Neural cell (in vitro differentiated cells): ENCODE results near the gene AP1S1. TPM values are rescaled to one million over a fixed set of nuclear protein-coding genes. Genes with fewer than 3 reads are reported as not detected.

Source experiments
- H2AFZ ChIP-seq: fragments of 200-600, 300-800 bp; sonication (generic), shearing (Covaris generic); 2 replicates; pipeline ENCODE4 v1.6.0; 2014; ENCODE audit warnings: low read depth, mild to moderate bottlenecking, antibody characterized with exemption, low read length, moderate library complexity
- H3F3A ChIP-seq: fragments of 200-600 bp; shearing (Covaris generic); 2 replicates; pipeline ENCODE4 v1.6.1; 2016; ENCODE audit warnings: mild to moderate bottlenecking, moderate library complexity, mixed read lengths, antibody characterized with exemption, low read length; ENCODE audit not compliant: insufficient read depth, poor library complexity, severe bottlenecking
- H3K27ac ChIP-seq: fragments of 200-600, 300-800 bp; sonication (generic), shearing (Covaris generic); 2 replicates; pipeline ENCODE4 v1.5.1; 2014; ENCODE audit warnings: mild to moderate bottlenecking, low read length, moderate library complexity
- H3K27me3 ChIP-seq: fragments of 300-800, 200-600 bp; sonication (generic), shearing (Covaris generic); 2 replicates; pipeline ENCODE4 v1.6.0; 2014; ENCODE audit warnings: mild to moderate bottlenecking, low read depth, low read length, moderate library complexity; ENCODE audit not compliant: insufficient read depth
- H3K36me3 ChIP-seq: fragments of 300-800, 200-600 bp; sonication (generic), shearing (Covaris generic); 2 replicates; pipeline ENCODE4 v1.5.1; 2014; ENCODE audit warnings: mild to moderate bottlenecking, antibody characterized with exemption, low read length, moderate library complexity; ENCODE audit not compliant: insufficient read depth
- H3K4me2 ChIP-seq: fragments of 300-800, 200-600 bp; sonication (generic), shearing (Covaris generic); 2 replicates; pipeline ENCODE4 v1.6.0; 2014; ENCODE audit warnings: mild to moderate bottlenecking, low read length
- H3K4me3 ChIP-seq: fragments of 300-800, 200-600 bp; sonication (generic), shearing (Covaris generic); 2 replicates; pipeline ENCODE4 v1.5.1; 2014; ENCODE audit warnings: mild to moderate bottlenecking, low read length, moderate library complexity
- H3K79me2 ChIP-seq: fragments of 200-600 bp; shearing (Covaris generic); replicated peaks from 2 replicates; pipeline ENCODE4 v1.6.0; 2014; ENCODE audit warnings: mild to moderate bottlenecking, low read length, moderate library complexity; ENCODE audit not compliant: insufficient read depth
- H3K9ac ChIP-seq: fragments of 300-800, 200-600 bp; sonication (generic), shearing (Covaris generic); 2 replicates; pipeline ENCODE4 v1.6.1; 2016; ENCODE audit warnings: mild to moderate bottlenecking, low read length, mixed read lengths
- H3K9me2 ChIP-seq: fragments of 200-600 bp; shearing (Covaris generic); 2 replicates; pipeline ENCODE4 v1.6.1; 2016; ENCODE audit warnings: mild to moderate bottlenecking, low read length, mixed read lengths; ENCODE audit not compliant: insufficient read depth
- H3K9me3 ChIP-seq: fragments of 200-600, 300-800 bp; sonication (generic), shearing (Covaris generic); 2 replicates; pipeline ENCODE4 v1.6.1; 2016; ENCODE audit warnings: mild to moderate bottlenecking, mixed run types, low read length, moderate library complexity, mixed read lengths
- H4K20me1 ChIP-seq: fragments of 200-600 bp; shearing (Covaris generic); 2 replicates; pipeline ENCODE4 v1.6.1; 2016; ENCODE audit warnings: mild to moderate bottlenecking, mixed run types; ENCODE audit not compliant: insufficient read depth
- EP300 ChIP-seq: fragments of 450-650 bp; conservative IDR thresholded peaks from 2 replicates; pipeline ENCODE4 v1.6.1; 2014; ENCODE audit warnings: antibody characterized with exemption, mild to moderate bottlenecking, moderate library complexity; ENCODE audit not compliant: poor library complexity, severe bottlenecking
- EZH2 ChIP-seq: fragments of 200-600, 300-800 bp; shearing (Covaris generic), sonication (generic); IDR thresholded peaks from 2 replicates; pipeline ENCODE4 v1.6.1; 2014; ENCODE audit warnings: antibody characterized with exemption, low read length, borderline replicate concordance, mild to moderate bottlenecking; ENCODE audit not compliant: insufficient read depth, poor library complexity, severe bottlenecking
- MXI1 ChIP-seq: fragments of 450-650 bp; conservative IDR thresholded peaks from 2 replicates; pipeline ENCODE4 v1.6.1; 2014; ENCODE audit warnings: antibody characterized with exemption, mild to moderate bottlenecking; ENCODE audit not compliant: poor library complexity, severe bottlenecking
- POLR2AphosphoS5 ChIP-seq: IDR thresholded peaks from 2 replicates; pipeline ENCODE4 v1.6.1; 2012
- RAD21 ChIP-seq: fragments of 450-650 bp; conservative IDR thresholded peaks from 2 replicates; pipeline ENCODE4 v1.6.1; 2014; ENCODE audit warnings: antibody characterized with exemption, mild to moderate bottlenecking, moderate library complexity
- SMC3 ChIP-seq: fragments of 450-650 bp; conservative IDR thresholded peaks from 2 replicates; pipeline ENCODE4 v1.6.1; 2014; ENCODE audit warnings: antibody characterized with exemption, mild to moderate bottlenecking, moderate library complexity; ENCODE audit not compliant: poor library complexity
- TAF1 ChIP-seq: IDR thresholded peaks from 2 replicates; pipeline ENCODE4 v1.6.1; 2012; ENCODE audit warnings: low read depth
- polyA plus RNA-seq: library from polyadenylated mRNA; depleted of rRNA; stranded (reverse); fragments of >200 nt; gene quantifications from 2 replicates; pipeline ENCODE4 v1.2.3, GENCODE V29; 2014
- TF ChIP-seq, protein P1 (sequence below): IDR thresholded peaks from 2 replicates; pipeline ENCODE4 v1.6.1; 2012; ENCODE audit warnings: borderline replicate concordance
- TF ChIP-seq, protein P2 (sequence below): fragments of 450-650 bp; IDR thresholded peaks from 2 replicates; pipeline ENCODE4 v1.5.1; 2014; ENCODE audit warnings: antibody characterized with exemption, mild to moderate bottlenecking, moderate library complexity; ENCODE audit not compliant: poor library complexity, severe bottlenecking

Gene AP1S1
- polyA plus RNA-seq, 1 donor from 2014 or later = 344 TPM

DNA sequence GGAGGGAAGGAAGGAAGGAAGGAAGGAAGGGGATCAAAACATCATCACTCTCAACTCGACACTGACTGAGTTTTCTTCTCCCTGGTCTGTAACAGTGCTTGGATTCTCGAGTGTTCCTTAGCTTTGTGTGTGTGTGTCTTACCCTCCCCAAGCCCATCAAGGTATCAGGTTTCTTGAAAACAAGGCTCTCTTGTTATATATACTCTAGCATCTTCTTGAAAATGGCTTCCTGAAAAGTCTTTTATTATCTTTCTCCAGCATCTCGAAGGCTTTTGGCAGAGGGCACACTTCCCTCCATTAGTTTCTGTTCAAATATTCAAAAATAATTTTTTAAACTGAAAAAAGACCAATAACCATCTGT, 14.0 kb upstream of the AP1S1 start:
- Histone ChIP-seq H3K27me3 (no peaks in the 10 kb centered on the region), H3K36me3 (no peaks in the 10 kb centered on the region), H3K79me2 (no peaks in the 10 kb centered on the region), H3K4me2 (no peak overlapping the region), H3F3A (no peaks in the 10 kb centered on the region), H3K9me2 (no peaks in the 10 kb centered on the region), H2AFZ (no peak overlapping the region), H3K27ac (no peak overlapping the region), H3K9me3 (no peaks in the 10 kb centered on the region), H3K4me3 (no peak overlapping the region), H3K9ac (no peak overlapping the region), H4K20me1 (no peaks in the 10 kb centered on the region)
- TF ChIP-seq EZH2 = no peak
- TF ChIP-seq, protein P1, sequence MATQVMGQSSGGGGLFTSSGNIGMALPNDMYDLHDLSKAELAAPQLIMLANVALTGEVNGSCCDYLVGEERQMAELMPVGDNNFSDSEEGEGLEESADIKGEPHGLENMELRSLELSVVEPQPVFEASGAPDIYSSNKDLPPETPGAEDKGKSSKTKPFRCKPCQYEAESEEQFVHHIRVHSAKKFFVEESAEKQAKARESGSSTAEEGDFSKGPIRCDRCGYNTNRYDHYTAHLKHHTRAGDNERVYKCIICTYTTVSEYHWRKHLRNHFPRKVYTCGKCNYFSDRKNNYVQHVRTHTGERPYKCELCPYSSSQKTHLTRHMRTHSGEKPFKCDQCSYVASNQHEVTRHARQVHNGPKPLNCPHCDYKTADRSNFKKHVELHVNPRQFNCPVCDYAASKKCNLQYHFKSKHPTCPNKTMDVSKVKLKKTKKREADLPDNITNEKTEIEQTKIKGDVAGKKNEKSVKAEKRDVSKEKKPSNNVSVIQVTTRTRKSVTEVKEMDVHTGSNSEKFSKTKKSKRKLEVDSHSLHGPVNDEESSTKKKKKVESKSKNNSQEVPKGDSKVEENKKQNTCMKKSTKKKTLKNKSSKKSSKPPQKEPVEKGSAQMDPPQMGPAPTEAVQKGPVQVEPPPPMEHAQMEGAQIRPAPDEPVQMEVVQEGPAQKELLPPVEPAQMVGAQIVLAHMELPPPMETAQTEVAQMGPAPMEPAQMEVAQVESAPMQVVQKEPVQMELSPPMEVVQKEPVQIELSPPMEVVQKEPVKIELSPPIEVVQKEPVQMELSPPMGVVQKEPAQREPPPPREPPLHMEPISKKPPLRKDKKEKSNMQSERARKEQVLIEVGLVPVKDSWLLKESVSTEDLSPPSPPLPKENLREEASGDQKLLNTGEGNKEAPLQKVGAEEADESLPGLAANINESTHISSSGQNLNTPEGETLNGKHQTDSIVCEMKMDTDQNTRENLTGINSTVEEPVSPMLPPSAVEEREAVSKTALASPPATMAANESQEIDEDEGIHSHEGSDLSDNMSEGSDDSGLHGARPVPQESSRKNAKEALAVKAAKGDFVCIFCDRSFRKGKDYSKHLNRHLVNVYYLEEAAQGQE = no peak
- TF ChIP-seq, protein P2, sequence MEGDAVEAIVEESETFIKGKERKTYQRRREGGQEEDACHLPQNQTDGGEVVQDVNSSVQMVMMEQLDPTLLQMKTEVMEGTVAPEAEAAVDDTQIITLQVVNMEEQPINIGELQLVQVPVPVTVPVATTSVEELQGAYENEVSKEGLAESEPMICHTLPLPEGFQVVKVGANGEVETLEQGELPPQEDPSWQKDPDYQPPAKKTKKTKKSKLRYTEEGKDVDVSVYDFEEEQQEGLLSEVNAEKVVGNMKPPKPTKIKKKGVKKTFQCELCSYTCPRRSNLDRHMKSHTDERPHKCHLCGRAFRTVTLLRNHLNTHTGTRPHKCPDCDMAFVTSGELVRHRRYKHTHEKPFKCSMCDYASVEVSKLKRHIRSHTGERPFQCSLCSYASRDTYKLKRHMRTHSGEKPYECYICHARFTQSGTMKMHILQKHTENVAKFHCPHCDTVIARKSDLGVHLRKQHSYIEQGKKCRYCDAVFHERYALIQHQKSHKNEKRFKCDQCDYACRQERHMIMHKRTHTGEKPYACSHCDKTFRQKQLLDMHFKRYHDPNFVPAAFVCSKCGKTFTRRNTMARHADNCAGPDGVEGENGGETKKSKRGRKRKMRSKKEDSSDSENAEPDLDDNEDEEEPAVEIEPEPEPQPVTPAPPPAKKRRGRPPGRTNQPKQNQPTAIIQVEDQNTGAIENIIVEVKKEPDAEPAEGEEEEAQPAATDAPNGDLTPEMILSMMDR = no peak
- TF ChIP-seq EP300 = no peak
- TF ChIP-seq SMC3 = no peak
- no peak for TF ChIP-seq RAD21
- TF ChIP-seq TAF1 = no peak
- TF ChIP-seq POLR2AphosphoS5 = no peak
- no peak for TF ChIP-seq MXI1

DNA sequence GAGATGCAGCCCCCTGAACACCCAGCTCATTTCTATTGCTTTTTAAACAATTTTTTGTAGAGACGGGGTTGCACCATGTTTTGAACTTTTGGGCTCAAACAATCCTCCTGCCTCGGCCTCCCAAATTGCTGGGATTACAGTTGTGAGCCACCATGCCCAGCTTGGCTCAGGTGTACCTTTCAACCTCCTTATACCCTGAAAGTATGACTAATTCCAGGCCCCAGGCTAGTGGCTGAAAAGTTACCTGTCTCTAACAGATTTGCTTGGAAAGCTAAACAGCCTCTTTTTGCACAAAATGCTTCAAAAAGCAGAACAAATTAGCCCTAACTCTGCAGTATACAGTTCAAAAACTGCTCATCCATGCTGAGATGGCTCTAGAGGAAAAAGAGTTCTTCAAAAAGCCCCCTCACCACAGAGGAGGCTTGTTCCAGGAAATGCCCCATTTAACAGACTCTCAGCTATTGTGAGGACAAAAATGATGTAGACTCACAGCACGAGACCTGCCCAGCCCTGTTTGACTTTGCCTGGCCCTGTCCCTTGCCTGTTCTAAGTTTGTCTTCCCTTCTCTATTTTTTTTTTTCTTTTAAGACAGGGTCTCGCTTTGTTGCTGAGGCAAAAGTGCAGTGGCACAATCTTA, 13.4 kb upstream of the AP1S1 start:
- no peak for TF ChIP-seq EZH2
- TF ChIP-seq, protein P1 = no peak
- no peak for TF ChIP-seq SMC3
- TF ChIP-seq POLR2AphosphoS5 = no peak
- TF ChIP-seq, protein P2 = no peak
- no peak for TF ChIP-seq EP300

More for the DNA sequence above, 13.4 kb upstream of the AP1S1 start:
- Histone ChIP-seq H3F3A (no peaks in the 10 kb centered on the region), H3K4me2 (no peak overlapping the region), H3K9me2 (no peaks in the 10 kb centered on the region), H3K4me3 (no peak overlapping the region), H3K79me2 (no peaks in the 10 kb centered on the region), H3K27ac (no peak overlapping the region), H4K20me1 (no peaks in the 10 kb centered on the region), H3K9ac (no peak overlapping the region), H2AFZ (no peak overlapping the region), H3K9me3 (no peaks in the 10 kb centered on the region), H3K27me3 (no peaks in the 10 kb centered on the region), H3K36me3 (no peaks in the 10 kb centered on the region)
